HG03175 (cell line): ENCODE results near the gene POTEI.
"Not testable (repeated sequence)": the region's sequence is repeated elsewhere in the genome, so short reads cannot be mapped to it uniquely, and the experiment has no call there.

Experiments
- ATAC-seq: cut with Tn5 transposase; IDR thresholded peaks from one replicate; pipeline ENCODE4 v1.9.1; 2021; ENCODE audit warnings: mild to moderate bottlenecking, moderate library complexity; ENCODE audit not compliant: unreplicated experiment

The POTEI gene

DNA sequence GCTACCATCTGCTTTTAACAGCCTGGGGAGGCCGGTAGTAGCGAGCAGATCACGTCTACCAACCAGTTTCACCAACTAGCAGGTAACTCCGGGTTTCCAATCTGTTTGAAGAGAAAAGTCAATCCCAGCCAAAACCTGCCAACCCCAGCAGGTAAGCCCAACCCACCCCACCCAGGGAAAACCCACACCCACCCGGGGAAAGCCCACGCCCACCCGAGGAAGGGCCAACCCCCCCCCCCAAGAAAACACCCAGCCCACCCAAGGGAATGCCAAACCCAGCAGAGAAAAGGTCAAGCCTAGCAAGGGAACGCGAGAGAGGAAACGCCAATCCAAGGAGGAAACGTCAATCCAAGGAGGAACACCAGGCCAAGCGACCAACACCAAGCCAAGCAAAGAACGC lies at the start of gene POTEI:
Gene POTEI, minus strand, starts transcription at position 101 of the 400 bp plus-strand sequence. Its CDS starts 93 bp downstream, at position 8.
- not testable (repeated sequence) for ATAC-seq

DNA sequence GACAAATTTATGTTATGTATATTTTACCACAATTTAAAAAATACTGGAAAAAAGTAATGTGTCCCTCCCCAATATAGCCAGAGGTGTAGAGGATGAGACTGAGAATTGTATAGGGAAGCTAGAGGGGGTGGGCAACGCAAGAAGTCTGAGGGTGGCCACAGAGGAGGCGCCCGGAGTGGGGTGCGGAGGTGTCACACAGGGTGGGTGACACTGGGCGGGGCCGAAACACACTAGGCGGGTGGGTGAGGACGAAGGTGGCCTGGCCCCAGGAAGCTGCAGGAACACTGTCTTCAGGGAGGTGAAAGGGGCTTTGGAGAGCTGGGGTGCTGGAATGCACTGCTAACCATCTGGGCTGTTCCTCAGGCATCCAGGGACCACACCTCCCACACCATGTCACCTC lies 47.3 kb upstream of the POTEI start:
- ATAC-seq, result not testable (repeated sequence)

DNA sequence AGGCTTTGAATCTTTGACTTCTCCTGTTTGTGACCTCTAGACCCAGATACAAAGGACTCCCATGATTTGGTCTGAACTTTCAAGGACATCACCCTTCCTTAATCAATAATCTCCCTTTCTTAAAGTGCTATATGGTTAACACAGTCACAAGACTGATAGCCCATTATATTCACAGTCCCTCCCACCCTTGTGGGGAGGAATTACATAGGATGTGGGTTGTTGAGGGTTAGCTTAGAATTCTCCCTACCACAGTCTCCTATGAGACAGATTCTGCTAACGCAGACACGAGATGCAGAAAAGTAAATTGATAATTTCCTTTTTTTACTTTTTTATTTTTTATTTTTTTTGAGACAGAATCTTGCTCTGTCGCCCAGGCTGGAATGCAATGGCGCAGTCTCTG lies 45.0 kb upstream of the POTEI start:
- ATAC-seq, result not testable (repeated sequence)

DNA sequence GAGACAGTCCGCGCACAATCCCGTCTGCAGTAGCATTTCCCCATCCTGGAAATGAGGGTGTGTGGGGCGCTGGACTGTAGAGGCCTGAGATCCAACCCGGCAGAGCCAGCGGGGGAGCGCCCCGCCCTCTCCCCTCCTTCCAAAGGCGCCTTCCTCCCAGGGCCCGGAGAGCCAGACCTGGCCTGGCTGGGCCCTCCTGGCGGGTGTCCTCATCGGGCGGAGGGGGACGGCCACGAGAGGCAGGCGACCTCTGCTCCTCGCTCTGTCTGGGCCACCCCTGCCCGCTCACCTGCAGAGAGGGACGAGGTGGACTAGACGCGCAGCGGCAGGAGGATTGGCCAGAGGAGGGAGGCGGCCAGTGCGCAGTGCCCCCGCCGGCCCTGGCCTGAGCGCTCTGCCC lies 40.3 kb upstream of the POTEI start:
- ATAC-seq, result not testable (repeated sequence)

DNA sequence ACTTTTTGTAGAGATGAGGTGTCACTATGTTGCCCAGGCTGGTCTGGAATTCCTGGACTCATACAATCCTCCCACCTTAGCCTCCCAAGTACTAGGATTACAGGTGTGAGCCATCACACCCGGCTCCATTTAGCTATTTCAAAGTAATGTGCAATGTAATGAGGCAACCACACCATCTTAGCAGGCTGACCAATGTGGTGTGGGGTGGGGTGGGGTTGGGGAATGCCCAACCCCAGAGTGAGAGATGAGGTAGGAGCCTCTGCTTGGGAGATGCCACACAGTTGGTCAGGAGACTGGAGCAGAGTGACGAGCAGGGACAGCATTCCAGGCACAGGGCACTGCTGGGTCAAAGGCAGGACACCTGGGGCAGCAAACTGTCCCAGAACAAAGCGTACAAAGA lies 39.3 kb upstream of the POTEI start:
- ATAC-seq, result not testable (repeated sequence)

DNA sequence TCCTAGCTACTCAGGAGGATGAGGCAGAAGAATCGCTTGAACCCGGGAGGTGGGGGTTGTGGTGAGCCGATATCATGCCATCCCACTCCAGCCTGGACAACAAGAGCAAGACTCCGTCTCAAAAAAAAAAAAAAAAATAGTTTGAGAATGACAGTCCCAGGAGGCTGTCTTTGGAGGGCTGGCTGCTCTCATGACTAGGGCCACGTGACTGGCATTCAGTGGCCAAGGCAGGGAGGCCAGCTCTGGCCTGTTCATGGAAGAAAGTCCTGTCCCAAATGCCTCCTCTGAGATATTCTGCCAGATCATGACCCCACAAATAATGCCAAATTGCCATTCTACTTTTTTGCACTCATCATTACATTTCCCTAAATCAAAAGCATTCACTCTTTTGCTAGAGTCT lies 35.9 kb upstream of the POTEI start:
- ATAC-seq, result not testable (repeated sequence)

DNA sequence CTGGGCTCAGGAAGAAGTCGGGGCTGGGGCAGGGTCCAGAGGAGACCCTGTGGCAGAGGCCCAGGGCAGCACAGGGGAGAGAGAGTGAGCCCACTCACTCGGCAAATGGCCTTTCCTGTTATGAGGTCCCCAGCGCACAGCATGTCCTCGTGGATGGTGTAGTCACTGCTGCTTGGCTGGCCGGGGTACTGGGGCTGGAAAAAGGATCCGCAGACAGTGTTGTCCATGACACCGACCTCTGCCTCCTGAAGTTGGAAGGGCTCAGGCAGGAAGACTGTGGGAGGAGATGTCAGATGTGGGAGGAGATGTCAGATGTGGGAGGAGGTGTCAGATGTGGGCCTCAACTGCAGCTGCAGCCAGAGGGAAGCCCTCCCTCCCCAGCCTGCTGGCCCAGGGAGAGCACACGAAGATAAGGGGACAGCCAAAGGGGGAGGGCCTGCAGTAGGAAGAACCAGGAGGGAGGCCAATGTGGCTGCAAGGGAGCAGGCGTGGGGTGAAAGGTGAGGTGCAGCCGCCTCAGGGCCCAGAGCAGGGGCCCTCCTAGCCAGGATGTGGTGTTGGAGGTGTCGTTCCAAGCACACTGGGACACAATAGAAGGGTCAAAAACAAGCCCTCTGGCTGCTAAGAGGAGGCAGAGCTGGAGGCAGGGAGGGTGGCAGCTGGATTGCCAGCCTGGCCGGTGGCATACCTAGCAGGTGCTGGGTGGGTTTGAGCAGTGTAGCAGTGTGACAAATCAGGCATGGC lies 34.8 kb upstream of the POTEI start:
- not testable (repeated sequence) for ATAC-seq

DNA sequence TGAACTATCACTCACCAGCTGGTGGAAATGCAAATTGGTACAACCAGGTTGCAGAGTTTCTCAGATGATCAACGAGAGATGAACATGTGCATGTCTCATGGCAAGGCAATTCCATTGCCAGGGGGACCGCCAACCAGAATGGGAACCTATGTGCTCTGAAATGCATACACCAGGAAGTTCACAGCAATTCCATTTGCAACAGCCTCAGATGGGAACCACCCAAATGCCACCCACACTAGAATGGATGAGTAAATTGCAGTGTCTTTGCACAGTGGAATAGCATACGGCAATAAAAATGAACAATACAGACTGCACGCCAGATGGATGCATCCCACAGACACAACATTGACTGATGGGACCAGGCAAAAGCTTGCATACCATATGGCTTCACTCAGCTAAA lies 33.7 kb upstream of the POTEI start:
- ATAC-seq, result not testable (repeated sequence)

DNA sequence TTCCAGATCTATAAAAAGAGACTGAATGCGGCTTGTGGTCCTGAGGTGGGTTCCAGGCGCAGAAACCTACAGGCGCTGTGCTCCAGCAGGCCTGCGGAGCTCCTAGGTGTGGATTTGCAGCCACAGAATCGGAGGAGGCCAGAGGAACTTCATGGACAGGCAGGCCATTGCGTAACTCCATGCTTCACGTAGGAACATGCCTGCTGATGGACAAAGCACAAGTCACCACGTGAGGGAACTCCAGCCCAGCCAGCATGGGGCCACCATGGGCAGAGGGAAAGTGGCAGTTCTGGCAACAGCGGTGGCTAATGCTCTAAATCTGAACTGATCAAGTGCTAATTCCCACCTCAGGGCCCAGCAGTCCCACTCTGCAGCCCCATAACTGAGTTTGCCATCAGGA lies 29.1 kb upstream of the POTEI start:
- not testable (repeated sequence) for ATAC-seq

DNA sequence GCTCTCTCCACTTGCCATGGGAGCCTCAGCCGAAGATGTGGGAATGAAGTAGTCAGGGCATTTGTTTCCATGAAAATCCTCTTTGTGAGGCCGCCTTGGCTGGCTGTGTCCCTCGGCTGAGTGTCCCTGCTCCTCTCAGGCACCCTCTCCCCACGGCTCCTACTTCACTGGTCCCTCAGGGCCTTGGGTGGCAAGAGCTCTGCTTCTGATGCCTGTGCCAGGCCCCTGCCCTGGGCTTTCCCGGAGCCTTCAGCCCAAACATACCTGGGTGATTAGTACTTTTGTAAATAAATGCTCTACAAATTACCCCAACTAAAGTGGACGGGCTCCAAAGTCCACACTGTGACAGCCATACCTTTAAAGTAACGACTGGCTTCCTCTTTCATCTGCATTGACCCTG lies 27.5 kb upstream of the POTEI start:
- ATAC-seq, result not testable (repeated sequence)

DNA sequence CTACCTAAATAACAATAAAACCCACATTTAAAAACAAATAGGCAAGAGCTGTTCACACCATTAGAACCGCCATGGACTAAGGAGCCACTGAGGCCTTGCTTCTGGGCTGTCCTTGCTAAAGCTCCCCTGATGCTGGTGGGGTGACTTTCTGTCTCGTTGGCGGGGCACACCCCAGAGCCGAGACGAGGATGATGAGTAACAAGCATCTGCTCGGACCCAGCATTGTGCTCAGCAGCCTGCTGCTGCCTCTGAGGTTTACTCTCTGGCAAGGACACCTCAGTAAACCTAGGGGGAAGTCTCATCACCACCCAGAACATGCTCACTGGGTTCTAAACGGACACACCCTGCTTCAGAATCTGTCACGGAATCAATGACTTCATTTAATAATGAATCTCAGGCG lies 22.5 kb upstream of the POTEI start:
- ATAC-seq, result not testable (repeated sequence)

DNA sequence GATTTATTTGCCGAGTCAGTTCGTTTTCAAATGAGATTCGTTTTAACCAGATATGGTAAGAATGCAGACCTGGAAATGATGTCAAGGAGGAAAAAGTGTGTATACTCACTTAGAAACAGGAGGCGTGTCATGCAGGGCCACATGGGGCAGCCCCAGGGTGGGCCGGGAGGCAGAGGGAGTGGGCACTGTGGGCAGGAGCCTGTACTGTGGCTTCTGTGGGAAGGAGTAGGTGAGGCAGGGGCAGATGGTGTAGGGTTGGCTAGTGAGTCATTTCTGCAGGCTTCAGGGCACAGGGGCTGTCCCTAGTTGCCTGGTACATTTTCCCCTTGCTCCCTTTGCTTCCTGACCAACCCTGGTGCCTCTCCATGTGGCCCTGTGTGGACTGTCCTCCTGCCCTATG lies 22.1 kb upstream of the POTEI start:
- ATAC-seq, result not testable (repeated sequence)

DNA sequence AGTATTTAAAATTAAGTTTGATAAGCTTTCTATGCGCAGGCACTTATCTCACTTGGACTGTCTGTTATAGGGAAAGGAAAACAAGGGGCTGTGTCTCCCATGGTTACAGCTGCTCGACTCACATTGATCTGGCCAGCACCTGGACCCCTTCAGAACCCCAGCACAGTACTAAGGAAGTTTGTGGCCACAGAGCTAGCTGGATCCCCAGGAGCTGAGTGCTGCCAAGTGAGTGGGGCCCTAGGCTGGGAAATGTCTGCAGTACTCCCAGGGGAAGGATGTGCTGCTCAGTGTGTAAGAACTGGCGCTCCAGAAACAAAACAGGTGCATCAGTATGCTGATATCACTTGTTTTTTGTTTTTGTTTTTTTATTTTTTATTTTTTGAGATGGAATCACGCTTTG lies 21.1 kb upstream of the POTEI start:
- not testable (repeated sequence) for ATAC-seq

DNA sequence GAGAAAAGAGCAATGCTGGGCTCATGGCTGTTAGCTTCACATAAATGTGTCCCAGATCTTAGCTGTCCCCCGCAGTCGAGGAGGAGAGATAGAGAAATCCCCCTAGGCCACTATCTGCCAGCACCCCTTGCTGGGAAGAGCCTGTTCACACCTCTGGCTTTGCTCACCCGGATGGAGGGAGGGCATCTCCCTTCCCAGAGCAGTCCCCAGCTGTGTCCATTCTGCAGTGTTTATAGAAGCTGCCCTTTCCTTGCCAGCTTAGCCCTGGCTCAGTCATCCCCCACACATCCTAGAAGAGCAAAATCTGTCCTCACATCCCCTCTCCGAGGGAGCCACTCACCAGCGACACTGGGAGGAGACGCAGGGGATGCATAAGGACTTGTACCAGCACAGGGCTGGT lies 20.4 kb upstream of the POTEI start:
- ATAC-seq, result not testable (repeated sequence)

DNA sequence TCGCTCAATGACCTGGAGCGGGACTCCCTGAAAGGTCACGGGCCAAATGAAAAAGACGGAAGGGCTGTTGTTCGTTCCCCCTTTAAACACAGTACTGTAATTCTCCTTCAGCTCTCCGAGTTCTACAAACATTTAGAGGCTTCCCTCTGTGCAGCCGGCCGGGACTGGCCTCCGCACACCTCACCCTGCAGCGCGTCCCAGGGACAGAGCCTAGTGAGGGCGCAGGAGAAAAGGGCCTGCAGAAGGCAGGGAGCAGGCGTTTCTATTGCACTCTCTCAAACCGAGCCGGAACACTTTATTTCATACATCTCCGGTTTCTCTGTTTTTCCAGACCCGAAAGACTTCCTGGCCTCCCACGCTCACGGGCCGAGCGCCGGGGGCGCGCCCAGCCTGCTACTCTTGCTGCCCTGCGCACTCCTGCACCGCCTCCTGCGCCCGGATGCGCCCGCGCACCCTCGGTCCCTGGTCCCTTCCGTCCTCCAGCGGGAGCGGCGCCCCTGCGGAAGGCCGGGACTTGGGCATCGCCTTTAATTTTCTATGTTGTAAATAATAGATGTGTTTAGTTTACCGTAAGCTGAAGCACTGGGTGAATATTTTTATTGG lies 18.3 kb upstream of the POTEI start:
- not testable (repeated sequence) for ATAC-seq

DNA sequence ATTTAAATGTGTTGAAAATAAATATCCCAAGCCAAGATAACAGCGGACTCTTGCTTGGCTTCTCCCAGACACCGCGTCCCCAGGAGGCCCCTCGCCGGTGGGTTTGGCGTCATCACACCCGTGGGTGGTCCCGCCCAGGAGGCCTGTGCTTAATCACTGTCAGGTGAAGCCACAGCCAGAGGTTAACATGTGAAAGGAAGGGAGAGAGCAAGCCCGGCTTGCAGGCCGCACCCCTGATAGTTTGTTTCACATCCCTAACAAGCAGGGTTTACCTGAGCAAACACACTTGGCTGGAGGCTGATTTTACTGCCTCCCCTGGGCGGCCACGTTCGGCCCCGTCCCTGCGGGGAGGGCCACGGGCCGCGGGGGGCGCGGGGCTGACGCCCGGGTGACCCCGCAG lies 13.3 kb upstream of the POTEI start:
- ATAC-seq, result not testable (repeated sequence)

DNA sequence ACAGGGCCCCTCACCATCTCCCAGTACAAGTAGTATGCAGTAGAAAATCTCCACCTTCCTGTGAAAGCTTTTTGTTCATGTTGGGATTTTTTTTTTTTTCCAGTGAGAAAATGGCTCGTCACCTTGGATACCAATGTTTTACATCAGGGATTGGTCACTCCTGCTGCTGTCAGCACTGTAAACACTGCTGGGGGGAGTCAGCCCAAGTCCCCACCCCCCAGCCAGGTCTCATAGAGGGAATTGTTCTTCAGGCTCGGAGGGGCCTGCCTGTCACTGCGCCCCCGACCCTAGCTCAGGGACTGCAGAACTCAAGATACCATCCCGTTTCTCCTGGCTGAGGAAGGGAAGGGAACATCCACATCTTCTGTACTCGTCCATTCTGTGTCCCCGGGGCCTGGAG lies 11.9 kb upstream of the POTEI start, which contains the start of gene CFC1B:
Gene CFC1B, plus strand, starts transcription at position 231 of the 400 bp plus-strand sequence. CDS start 263 bp downstream, outside the sequence.
- not testable (repeated sequence) for ATAC-seq

DNA sequence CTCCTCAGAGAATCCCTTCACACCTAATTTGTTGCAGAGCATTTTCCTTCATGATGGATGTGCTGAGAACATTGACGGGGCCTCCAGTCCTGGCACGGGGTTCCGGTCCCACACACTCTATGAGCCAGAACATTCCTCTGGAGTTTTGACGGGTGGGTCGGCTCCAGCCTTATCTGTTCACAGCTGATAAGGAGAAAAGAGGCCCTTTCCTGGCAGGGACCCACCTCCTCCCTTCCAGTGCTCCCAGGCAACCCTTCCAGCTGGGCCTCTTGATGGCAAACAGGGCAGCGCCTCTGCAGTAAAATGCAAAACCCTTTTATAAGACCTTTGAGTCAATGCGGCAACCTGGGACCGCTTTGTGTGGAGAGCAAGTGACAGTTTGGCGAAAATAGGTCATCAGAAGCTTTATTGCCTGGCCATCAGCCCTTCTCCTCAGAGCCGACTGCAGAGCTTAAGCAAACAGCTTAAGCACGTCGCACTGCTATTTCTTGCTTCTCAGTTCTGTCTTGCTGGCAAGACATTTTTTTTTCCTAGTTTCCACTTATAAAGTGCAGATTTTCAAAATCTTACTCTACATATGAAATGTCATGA lies 9.5 kb upstream of the POTEI start:
- not testable (repeated sequence) for ATAC-seq

DNA sequence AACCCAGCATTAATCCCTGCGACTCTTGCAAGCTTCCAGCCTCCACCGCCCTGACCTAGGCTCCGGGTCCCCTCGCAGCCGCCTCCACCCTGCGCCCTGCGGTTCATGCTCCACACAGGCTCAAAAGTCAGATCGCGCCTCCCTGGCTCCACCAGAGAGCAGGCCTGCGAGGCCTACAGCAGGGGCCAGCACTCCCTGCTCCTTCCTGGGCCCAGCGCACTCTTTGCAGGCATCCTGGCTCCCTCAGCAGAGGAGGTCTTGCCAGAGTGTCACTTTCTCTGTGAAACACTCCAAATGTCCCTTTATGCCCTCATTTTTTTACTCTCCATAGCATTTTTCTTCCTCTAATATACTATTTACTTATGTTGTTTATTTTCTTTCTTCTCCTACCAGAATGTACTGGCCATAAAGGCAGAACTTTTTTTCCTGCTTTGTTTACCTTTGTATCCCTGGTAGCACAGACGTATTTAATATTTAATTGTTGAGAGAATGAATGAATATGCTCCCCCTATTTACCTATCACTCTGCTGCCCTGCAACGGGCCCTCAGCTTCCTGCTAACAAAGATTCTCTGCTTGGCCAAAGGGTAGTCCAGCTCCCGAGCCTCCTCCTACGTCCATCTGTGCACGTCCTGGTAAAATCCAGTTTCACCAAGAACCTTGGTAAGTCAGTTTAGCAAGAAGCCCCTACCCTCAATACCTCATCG lies 2.8 kb upstream of the POTEI start:
- ATAC-seq, result not testable (repeated sequence)

DNA sequence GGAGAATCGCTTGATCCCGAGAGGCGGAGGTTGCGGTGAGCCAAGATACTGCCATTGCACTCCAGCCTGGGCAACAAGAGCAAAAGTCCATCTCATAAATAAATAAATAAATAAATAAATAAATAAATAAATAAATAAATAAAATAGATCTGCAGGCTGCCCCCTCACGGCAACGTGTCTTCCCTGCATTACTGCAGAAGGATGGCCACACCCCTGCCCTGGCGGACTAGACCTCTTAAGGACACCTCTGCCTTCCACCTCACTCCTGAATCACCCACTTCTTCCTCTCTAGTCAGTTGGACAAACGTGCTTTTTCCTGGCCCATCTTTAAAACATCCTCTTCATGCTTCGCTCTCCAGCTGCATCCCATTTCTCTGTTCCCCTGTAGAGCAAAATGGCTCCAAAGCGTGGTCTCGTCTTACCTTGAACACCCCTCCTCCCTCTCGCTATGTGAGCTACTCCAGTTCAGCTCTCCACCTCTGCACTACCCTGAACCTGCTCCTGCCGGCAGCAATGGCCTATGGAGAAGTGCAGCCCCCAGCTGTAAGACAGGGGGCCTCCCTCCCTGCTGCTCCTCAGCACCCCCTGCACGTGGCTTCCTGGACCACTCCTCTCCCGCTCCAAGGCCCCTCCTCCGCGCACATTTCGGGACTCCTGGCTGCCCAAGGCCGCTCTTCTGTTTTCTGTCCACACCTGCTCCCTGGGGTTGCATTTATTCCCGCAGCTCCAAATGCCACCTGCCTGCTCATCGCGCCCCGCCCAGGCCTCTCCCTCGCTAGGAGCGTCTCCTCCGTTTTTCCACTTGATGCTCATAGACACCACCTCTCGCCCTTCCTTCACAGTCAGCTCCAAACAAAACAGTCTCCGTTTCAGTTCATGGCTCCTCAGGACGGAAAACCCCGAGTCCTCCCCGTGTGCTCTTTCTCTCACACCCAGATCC lies 1.9 kb upstream of the POTEI start:
- ATAC-seq, result not testable (repeated sequence)
